Small intestine (tissue), 7 donors: ENCODE measurements around the gene CELF2. TPM values are rescaled to one million over a fixed set of nuclear protein-coding genes. Genes with fewer than 3 reads are reported as not detected.

Experiments used
- DNase-seq, 2 donors: peaks; one replicate each; pipeline versions ENCODE4 v3.0.0 to v3.0.0-alpha.2; 2013
- FAIRE-seq: peaks from 2 replicates; lab custom pipeline; 2012; peaks lifted over from hg19 to GRCh38; lab: Jason Lieb, UNC
- H3K27ac ChIP-seq, 3 donors: one replicate each; pipeline ENCODE4 v1.5.1; 2013; ENCODE audit warnings: low read length in 2 of 3, mild to moderate bottlenecking in 2 of 3, control low read depth in 1 of 3, inconsistent platforms in 1 of 3, low read depth in 1 of 3, moderate library complexity in 1 of 3
- H3K27me3 ChIP-seq, 3 donors: one replicate each; pipeline ENCODE4 v1.6.1; 2013; ENCODE audit warnings: low read length in 3 of 3, inconsistent platforms in 1 of 3; ENCODE audit not compliant: control insufficient read depth in 3 of 3, insufficient read depth in 3 of 3
- H3K36me3 ChIP-seq, 3 donors: one replicate each; pipeline ENCODE4 v1.6.1; 2013; ENCODE audit warnings: low read length in 3 of 3, inconsistent platforms in 1 of 3, low read depth in 1 of 3, mild to moderate bottlenecking in 1 of 3, moderate library complexity in 1 of 3; ENCODE audit not compliant: control insufficient read depth in 3 of 3, insufficient read depth in 2 of 3
- H3K4me1 ChIP-seq, 3 donors: one replicate each; pipeline ENCODE4 v1.6.1; 2013; ENCODE audit warnings: low read length in 2 of 3, inconsistent platforms in 1 of 3, low read depth in 1 of 3, mild to moderate bottlenecking in 1 of 3, moderate library complexity in 1 of 3; ENCODE audit not compliant: control insufficient read depth in 3 of 3, insufficient read depth in 2 of 3
- H3K4me3 ChIP-seq, 3 donors: one replicate each; pipeline ENCODE4 v1.5.1; 2013; ENCODE audit warnings: low read length in 3 of 3, control low read depth in 1 of 3, inconsistent platforms in 1 of 3, low read depth in 1 of 3, mild to moderate bottlenecking in 1 of 3, moderate library complexity in 1 of 3
- H3K9me3 ChIP-seq, 2 donors: one replicate each; pipeline ENCODE4 v1.6.1; 2013; ENCODE audit warnings: low read depth in 1 of 2, low read length in 1 of 2; ENCODE audit not compliant: control insufficient read depth in 2 of 2, insufficient read depth in 1 of 2
- WGBS, 3 donors: extraction: QIAGEN DNeasy Blood & Tissue Kit; methylation state at CpG; one replicate each; pipeline ENCODE4 v1.1.7; 2013; 5-methylcytosine and 5-hydroxymethylcytosine counted together
- polyA plus RNA-seq, 4 donors: library from polyadenylated mRNA; stranded (reverse) in 3 of 4; unstranded in 1 of 4; fragments of 200-250 nt in 3 of 4; fragments of 120-200 nt in 1 of 4; gene quantifications; one replicate each; pipeline versions ENCODE4 v1.2.1 to v1.2.3, GENCODE V29; 2013
- donor health status: healthy with polysubstance abuse.
- donor health status: control.
- donor health status: control.
- donor health status: Bipolar disorder and iron deficiency.
- donor health status: healthy.

The CELF2 gene
- polyA plus RNA-seq, 4 donors = 1.8 to 11.6 (median 6.1) TPM

GRCh38 chr10:10986606-10987005, 31.1 kb upstream of the CELF2 start:
- Histone ChIP-seq H3K4me1 (no peaks in the 10 kb centered on the region), H3K36me3 (no peaks in the 10 kb centered on the region), H3K27me3 (no peaks in the 10 kb centered on the region), H3K4me3 (no peak overlapping the region), H3K9me3 (no peaks in the 10 kb centered on the region), H3K27ac (no peak overlapping the region)
- DNase-seq (peak in 1 of 2 donors; percentile 1), FAIRE-seq (no peak)
- 74 to 86% (median 79%) methylated on average over 4 of the region's 4 CpGs for WGBS, 3 donors

GRCh38 chr10:10987111-10987510, 30.6 kb upstream of the CELF2 start:
- Histone ChIP-seq H3K4me3 (no peak overlapping the region), H3K27me3 (no peaks in the 10 kb centered on the region), H3K36me3 (no peaks in the 10 kb centered on the region), H3K9me3 (no peaks in the 10 kb centered on the region), H3K4me1 (no peaks in the 10 kb centered on the region), H3K27ac (no peak overlapping the region)
- WGBS, 3 donors = 80 to 90% (median 82%) methylated on average over 6 of the region's 6 CpGs
- no peak for DNase-seq
- FAIRE-seq = no peak

- H3K36me3 ChIP-seq = no peaks in the 10 kb centered on the region
- H3K9me3 ChIP-seq = peaks cover 0 to 3% of the 10 kb centered on the region in 2 donors
- H3K4me3 ChIP-seq = no peak overlapping the region
- FAIRE-seq (peak; percentile 23), DNase-seq (no peak)
- H3K4me1 ChIP-seq = no peaks in the 10 kb centered on the region
- H3K27me3 ChIP-seq = no peaks in the 10 kb centered on the region
- H3K27ac ChIP-seq = no peak overlapping the region
Observed at GRCh38 chr10:10989669-10990068, 28.0 kb upstream of the CELF2 start.

- Histone ChIP-seq H3K4me1 (no peaks in the 10 kb centered on the region), H3K9me3 (peaks cover 0 to 3% of the 10 kb centered on the region in 2 donors), H3K27me3 (no peaks in the 10 kb centered on the region), H3K36me3 (no peaks in the 10 kb centered on the region), H3K27ac (no peak overlapping the region), H3K4me3 (no peak overlapping the region)
- 74 to 90% (median 79%) methylated on average over 2 of the region's 2 CpGs for WGBS, 3 donors
- no peak for DNase-seq
- no peak for FAIRE-seq
Observed at GRCh38 chr10:10991144-10991543, 26.5 kb upstream of the CELF2 start.

- H3K27ac ChIP-seq = no peak overlapping the region
- 73 to 93% (median 87%) methylated on average over 2 of the region's 2 CpGs for WGBS, 3 donors
- no peak overlapping the region for H3K4me3 ChIP-seq
- no peaks in the 10 kb centered on the region for H3K36me3 ChIP-seq
- no peaks in the 10 kb centered on the region for H3K4me1 ChIP-seq
- DNase-seq = no peak
- H3K27me3 ChIP-seq = no peaks in the 10 kb centered on the region
- H3K9me3 ChIP-seq = peaks cover 0 to 3% of the 10 kb centered on the region in 2 donors
- no peak for FAIRE-seq
Observed at GRCh38 chr10:10992072-10992471, 25.6 kb upstream of the CELF2 start.

GRCh38 chr10:10992961-10993714, 24.5 kb upstream of the CELF2 start:
- no peak for FAIRE-seq

GRCh38 chr10:10993785-10994184, 23.9 kb upstream of the CELF2 start:
- Histone ChIP-seq H3K27ac (no peak overlapping the region), H3K27me3 (no peaks in the 10 kb centered on the region), H3K9me3 (peaks cover 0 to 3% of the 10 kb centered on the region in 2 donors), H3K4me1 (no peaks in the 10 kb centered on the region), H3K4me3 (no peak overlapping the region), H3K36me3 (no peaks in the 10 kb centered on the region)
- DNase-seq (no peak), FAIRE-seq (no peak)

More at GRCh38 chr10:10992961-10993714, 24.5 kb upstream of the CELF2 start:
- Histone ChIP-seq H3K36me3 (no peaks in the 10 kb centered on the region), H3K27me3 (no peaks in the 10 kb centered on the region), H3K9me3 (peaks cover 0 to 3% of the 10 kb centered on the region in 2 donors), H3K4me1 (no peaks in the 10 kb centered on the region), H3K4me3 (no peak overlapping the region), H3K27ac (no peak overlapping the region)
- WGBS, 3 donors = 81 to 91% (median 89%) methylated on average over 3 of the region's 3 CpGs
- DNase-seq = no peak

- peaks cover 0 to 3% of the 10 kb centered on the region in 2 donors for H3K9me3 ChIP-seq
- H3K27ac ChIP-seq = no peak overlapping the region
- H3K4me3 ChIP-seq = no peak overlapping the region
- H3K27me3 ChIP-seq = no peaks in the 10 kb centered on the region
- H3K4me1 ChIP-seq = no peaks in the 10 kb centered on the region
- DNase-seq = no peak
- H3K36me3 ChIP-seq = no peaks in the 10 kb centered on the region
- 46 to 77% (median 61%) methylated on average over 2 of the region's 2 CpGs for whole genome bisulfite sequencing, 3 donors
- FAIRE-seq = no peak
Observed at GRCh38 chr10:10994360-10994759, 23.3 kb upstream of the CELF2 start.

GRCh38 chr10:10995120-10995519, 22.6 kb upstream of the CELF2 start:
- no peak overlapping the region for H3K4me3 ChIP-seq
- no peaks in the 10 kb centered on the region for H3K4me1 ChIP-seq
- H3K27ac ChIP-seq = no peak overlapping the region
- peaks cover 0 to 3% of the 10 kb centered on the region in 2 donors for H3K9me3 ChIP-seq
- no peaks in the 10 kb centered on the region for H3K36me3 ChIP-seq
- H3K27me3 ChIP-seq = no peaks in the 10 kb centered on the region
- DNase-seq = no peak
- 80 to 89% (median 83%) methylated on average over 5 of the region's 5 CpGs for WGBS, 3 donors
- no peak for FAIRE-seq
